Astrocyte of the cerebellum (primary cell): Measurements from ENCODE around the gene TES.
"Not testable (repeated sequence)": the region's sequence is repeated elsewhere in the genome, so short reads cannot be mapped to it uniquely, and the experiment has no call there.

Source experiments
- DNase-seq: peaks from one replicate; pipeline ENCODE4 v3.0.0-alpha.2; 2011; ENCODE audit warnings: low read depth
- H3K4me3 ChIP-seq: 2 replicates; pipeline ENCODE4 v1.5.1; 2011; ENCODE audit warnings: mild to moderate bottlenecking, low read depth, low read length, moderate library complexity
- in situ Hi-C: cut with HindIII; loops from 2 replicates; pipeline ENCODE4 v1.10.0; 2017; ENCODE audit warnings: low sequenced_read_pairs
- TF ChIP-seq, protein P1 (sequence below): IDR thresholded peaks from 2 replicates; pipeline ENCODE4 v1.5.1; 2012; ENCODE audit warnings: low read length, low read depth, moderate library complexity, mild to moderate bottlenecking; ENCODE audit errors: missing control alignments

The TES gene

DNA sequence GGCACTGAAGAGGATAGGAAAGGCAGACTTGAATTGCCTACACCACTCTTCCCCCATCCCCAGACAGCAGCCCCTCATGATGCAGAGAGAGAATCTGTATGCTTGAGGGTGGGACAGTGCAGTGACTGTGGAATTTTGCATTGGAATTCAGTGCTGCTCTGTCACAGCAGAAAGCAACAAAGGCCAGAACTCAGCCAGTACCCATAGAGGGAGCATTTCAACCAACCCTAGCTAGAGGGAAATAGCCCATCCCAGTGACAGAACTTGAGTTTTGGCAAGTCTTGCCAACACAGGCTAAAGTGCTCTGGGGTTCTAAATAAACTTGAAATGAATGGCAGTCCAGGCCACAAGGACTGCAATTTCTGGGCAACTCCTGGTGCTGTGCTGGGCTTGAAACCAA lies 80.4 kb downstream of the TES start:
- H3K4me3 ChIP-seq: no peak overlapping the region
- TF ChIP-seq, protein P1, sequence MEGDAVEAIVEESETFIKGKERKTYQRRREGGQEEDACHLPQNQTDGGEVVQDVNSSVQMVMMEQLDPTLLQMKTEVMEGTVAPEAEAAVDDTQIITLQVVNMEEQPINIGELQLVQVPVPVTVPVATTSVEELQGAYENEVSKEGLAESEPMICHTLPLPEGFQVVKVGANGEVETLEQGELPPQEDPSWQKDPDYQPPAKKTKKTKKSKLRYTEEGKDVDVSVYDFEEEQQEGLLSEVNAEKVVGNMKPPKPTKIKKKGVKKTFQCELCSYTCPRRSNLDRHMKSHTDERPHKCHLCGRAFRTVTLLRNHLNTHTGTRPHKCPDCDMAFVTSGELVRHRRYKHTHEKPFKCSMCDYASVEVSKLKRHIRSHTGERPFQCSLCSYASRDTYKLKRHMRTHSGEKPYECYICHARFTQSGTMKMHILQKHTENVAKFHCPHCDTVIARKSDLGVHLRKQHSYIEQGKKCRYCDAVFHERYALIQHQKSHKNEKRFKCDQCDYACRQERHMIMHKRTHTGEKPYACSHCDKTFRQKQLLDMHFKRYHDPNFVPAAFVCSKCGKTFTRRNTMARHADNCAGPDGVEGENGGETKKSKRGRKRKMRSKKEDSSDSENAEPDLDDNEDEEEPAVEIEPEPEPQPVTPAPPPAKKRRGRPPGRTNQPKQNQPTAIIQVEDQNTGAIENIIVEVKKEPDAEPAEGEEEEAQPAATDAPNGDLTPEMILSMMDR: no peak
- in situ Hi-C loops: no loop called here
- DNase-seq: no peak

DNA sequence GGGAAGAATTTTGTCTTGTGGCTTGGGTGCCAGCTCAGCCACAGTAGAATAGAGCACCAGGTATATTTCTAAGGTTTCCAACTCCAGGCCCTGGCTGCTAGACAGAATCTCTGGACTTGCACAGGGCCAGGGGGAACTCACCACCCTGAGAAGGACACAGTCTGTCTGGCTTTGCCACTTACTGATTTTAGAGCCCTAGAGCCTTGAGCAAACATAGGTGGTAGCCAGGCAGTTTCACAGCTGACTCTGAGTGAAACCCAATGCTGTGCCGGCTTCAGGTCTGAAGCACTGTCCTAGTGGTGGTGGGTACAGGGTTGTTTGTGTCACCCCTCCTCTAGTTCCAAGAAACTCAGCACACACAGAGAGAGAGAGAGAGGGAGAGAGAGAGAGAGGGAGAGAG lies 81.6 kb downstream of the TES start:
- TF ChIP-seq, protein P1: no peak
- in situ Hi-C loops: no loop called here
- DNase-seq: no peak
- H3K4me3 ChIP-seq: no peak overlapping the region

DNA sequence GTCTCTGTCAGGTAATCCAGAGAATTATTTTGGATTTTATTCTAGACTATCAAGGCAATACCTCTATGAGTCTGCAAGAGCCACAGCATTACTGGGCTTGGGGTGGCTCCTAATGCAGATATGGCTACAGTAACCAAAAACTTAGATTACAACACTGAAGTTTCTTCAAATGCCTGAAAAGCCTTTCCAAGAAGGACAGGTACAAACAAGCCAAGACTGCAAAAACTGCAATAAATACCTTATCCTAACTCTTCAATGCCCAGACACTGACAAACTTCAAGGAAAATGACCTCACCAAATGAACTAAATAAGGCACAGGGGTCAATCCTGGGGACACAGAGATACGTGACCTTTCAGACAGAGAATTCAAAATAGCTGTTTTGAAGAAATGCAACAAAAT lies 82.0 kb downstream of the TES start:
- TF ChIP-seq, protein P1: no peak

DNA sequence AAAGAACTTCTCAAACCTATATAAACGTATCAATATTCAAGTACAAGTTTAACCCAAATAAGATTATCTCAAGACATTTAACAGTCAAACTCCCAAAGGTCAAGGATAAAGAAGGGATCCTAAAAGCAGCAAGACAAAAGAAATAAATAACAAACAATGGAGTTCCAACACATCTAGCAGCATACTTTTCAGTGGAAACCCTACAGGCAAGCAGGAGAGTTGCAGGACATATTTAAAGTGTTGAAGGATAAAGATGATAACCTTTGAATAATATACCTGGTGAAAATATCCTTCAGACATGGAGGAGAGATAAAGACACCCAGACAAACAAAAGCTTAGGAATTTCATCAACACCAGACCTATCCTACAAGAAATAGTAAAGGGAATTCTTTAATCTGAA lies 82.8 kb downstream of the TES start:
- TF ChIP-seq, protein P1: no peak
- no peak overlapping the region for H3K4me3 ChIP-seq
- no peak for DNase-seq
- in situ Hi-C loops: no loop called here

More for the DNA sequence above, 82.0 kb downstream of the TES start:
- no peak for DNase-seq
- no peak overlapping the region for H3K4me3 ChIP-seq
- in situ Hi-C loops: no loop called here

DNA sequence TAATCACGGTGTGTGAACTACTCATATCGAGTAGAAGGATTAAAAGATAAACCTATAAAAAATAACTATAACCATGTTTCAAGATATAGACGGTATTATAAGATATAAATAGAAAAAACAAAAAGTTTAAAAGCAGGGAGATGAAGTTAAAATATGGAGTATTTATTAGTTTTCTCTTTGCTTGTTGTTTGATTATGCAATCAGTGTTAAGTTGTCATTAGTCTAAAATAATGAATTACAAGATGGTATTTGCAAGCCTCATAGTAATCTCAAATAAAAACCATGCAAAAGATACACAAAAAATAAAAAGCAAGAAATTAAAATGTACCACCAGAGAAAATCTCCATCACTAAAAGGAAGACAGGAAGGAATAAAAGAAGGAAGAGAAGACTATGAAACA lies 83.3 kb downstream of the TES start:
- in situ Hi-C loops: no loop called here
- no peak for DNase-seq
- TF ChIP-seq, protein P1: no peak
- no peak overlapping the region for H3K4me3 ChIP-seq

DNA sequence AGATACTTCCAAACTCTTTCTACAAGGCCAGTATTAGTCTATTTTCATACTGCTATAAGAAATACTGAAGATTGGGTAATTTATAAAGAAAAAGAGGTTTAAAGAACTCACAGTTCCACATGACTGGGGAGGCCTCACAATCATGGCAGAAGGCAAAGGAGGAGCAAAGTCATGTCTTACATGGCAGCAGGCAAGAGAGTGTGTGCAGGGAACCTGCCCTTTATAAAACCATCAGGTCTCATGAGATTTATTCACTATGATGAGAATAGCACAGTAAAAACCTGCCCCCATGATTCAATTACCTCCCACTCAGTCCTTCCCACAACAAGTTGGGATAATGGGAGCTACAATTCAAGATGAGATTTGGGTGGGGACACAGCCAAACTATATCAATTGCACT lies 85.6 kb downstream of the TES start:
- H3K4me3 ChIP-seq, DNase-seq, in situ Hi-C loops: not testable (repeated sequence)

- no peak for DNase-seq
- no peak overlapping the region for H3K4me3 ChIP-seq
- TF ChIP-seq, protein P1: no peak
- in situ Hi-C loops: no loop called here
Observed at GRCh38 chr7:116298055-116298454, 87.7 kb downstream of the TES start.
